GM12891 (cell line): Measurements from ENCODE around the gene TMEM184B.

ENCODE experiments used
- POLR2AphosphoS5 ChIP-seq: IDR thresholded peaks from 2 replicates; pipeline ENCODE4 v1.6.1; 2011; ENCODE audit warnings: low read depth, low read length, control low read depth
- TAF1 ChIP-seq: IDR thresholded peaks from 2 replicates; pipeline ENCODE4 v1.6.1; 2011; ENCODE audit warnings: low read depth, low read length, control low read depth

DNA sequence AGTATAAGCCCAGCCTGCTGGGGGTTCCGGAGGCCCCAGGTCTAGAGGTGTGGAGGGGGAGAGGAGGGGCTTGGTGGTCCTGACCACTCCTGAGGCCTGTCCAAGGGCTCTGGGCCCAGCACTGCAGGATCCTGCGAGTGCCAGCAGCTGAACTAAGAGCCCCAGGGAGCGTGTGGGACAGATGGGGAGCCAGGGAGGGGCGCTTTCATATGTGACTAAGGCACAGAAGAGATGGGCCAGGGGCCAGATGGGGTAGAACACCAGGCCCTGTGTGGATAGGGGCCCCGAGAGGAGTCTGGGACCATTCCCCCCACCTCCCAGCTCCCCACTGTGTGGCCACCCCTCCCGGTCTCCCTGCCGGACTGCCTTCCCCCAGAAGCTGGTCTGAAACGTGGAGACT is 52.6 kb downstream of the TMEM184B start:
- no peak for TF ChIP-seq TAF1
- no peak for TF ChIP-seq POLR2AphosphoS5
